Fibroblast of lung (primary cell): ENCODE results near the gene DLG4.

Experiments used
- EZH2 ChIP-seq: IDR thresholded peaks from 2 replicates; pipeline ENCODE4 v1.5.1; 2012; ENCODE audit warnings: low read length, control low read depth, mild to moderate bottlenecking; ENCODE audit errors: missing control alignments
- TF ChIP-seq, protein P1 (sequence below), 2 donors: IDR thresholded peaks in 1 of 2; conservative IDR thresholded peaks in 1 of 2; 1 replicate in 1 of 2; 2 replicates in 1 of 2; pipeline ENCODE4 v1.5.1; 2011 to 2012; ENCODE audit warnings: low read length in 2 of 2, control low read depth in 1 of 2, inconsistent platforms in 1 of 2, low read depth in 1 of 2, mild to moderate bottlenecking in 1 of 2

DNA sequence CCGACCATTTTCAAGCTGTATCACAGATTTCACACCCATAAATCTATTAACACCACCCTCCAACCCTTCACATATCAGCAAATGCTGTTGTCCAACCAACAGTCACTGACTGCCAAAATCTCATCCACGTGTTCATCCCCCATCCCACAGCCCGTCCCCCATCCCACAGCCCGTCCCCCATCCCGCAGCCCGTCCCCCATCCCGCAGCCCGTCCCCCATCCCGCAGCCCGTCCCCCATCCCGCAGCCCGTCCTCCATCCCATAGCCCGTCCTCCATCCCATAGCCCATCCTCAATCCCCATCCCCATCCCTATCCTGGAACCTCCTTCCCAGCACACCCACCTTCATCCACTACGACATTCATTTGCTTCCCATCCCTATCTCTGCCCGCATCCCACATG is 14.1 kb downstream of the DLG4 start:
- TF ChIP-seq EZH2, result no peak
- TF ChIP-seq, protein P1, sequence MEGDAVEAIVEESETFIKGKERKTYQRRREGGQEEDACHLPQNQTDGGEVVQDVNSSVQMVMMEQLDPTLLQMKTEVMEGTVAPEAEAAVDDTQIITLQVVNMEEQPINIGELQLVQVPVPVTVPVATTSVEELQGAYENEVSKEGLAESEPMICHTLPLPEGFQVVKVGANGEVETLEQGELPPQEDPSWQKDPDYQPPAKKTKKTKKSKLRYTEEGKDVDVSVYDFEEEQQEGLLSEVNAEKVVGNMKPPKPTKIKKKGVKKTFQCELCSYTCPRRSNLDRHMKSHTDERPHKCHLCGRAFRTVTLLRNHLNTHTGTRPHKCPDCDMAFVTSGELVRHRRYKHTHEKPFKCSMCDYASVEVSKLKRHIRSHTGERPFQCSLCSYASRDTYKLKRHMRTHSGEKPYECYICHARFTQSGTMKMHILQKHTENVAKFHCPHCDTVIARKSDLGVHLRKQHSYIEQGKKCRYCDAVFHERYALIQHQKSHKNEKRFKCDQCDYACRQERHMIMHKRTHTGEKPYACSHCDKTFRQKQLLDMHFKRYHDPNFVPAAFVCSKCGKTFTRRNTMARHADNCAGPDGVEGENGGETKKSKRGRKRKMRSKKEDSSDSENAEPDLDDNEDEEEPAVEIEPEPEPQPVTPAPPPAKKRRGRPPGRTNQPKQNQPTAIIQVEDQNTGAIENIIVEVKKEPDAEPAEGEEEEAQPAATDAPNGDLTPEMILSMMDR (conservative IDR thresholded peaks at IDR 0.05 in 1 of 2, IDR thresholded peaks at IDR 0.05 in 1 of 2; ENCODE audit: low read depth in 1 of 2, low read length in 2 of 2), result no peak
